ENCODE data around the gene DNAI2. TPM values are rescaled to one million over a fixed set of nuclear protein-coding genes. Genes with fewer than 3 reads are reported as not detected.

DNAI2 gene
- total and polyA plus RNA-seq, 8 donors: 0.11 to 0.77 TPM; not detected in 6

GRCh38 chr17:74354123-74354522 is 80.1 kb downstream of the DNAI2 start:
- H3K27ac ChIP-seq: no peak overlapping the region
- peak in 3 of 4 donors; percentile 36 to 77 (median 46) for ATAC-seq
- H3K36me3 ChIP-seq: no peaks in the 10 kb centered on the region
- no peak for FAIRE-seq
- DNase-seq: peak in 2 of 6 donors; percentile 58 to 75
- WGBS, 2 donors: 4 to 6% methylated on average over 29 of the region's 29 CpGs
- H3K4me3 ChIP-seq: no peak overlapping the region
- peaks cover 0 to 3% (median 0%) of the 10 kb centered on the region in 3 donors for H3K4me1 ChIP-seq
- intact Hi-C loops (cut with DNase I): no loop called here
- TF ChIP-seq CTCF (IDR thresholded peaks at IDR 0.05): peak in 1 of 4 donors; percentile 20
- no peaks in the 10 kb centered on the region for H3K9me3 ChIP-seq
- peaks cover 0 to 25% (median 10%) of the 10 kb centered on the region in 4 donors for H3K27me3 ChIP-seq

GRCh38 chr17:74354561-74354960 is 80.5 kb downstream of the DNAI2 start:
- Histone ChIP-seq H3K9me3 (no peaks in the 10 kb centered on the region), H3K27me3 (peaks cover 0 to 25% (median 10%) of the 10 kb centered on the region in 4 donors), H3K4me1 (peaks cover 0 to 3% (median 0%) of the 10 kb centered on the region in 3 donors), H3K27ac (no peak overlapping the region), H3K4me3 (no peak overlapping the region), H3K36me3 (no peaks in the 10 kb centered on the region)
- no peak for TF ChIP-seq CTCF (IDR thresholded peaks at IDR 0.05)
- intact Hi-C loops (cut with DNase I): no loop called here
- WGBS, 2 donors: 66 to 76% methylated on average over 10 of the region's 10 CpGs
- no peak for FAIRE-seq
- DNase-seq: no peak
- ATAC-seq: no peak

GRCh38 chr17:74355065-74355464 is 81.0 kb downstream of the DNAI2 start:
- no peaks in the 10 kb centered on the region for H3K9me3 ChIP-seq
- intact Hi-C loops (cut with DNase I): no loop called here
- DNase-seq (no peak), ATAC-seq (no peak), FAIRE-seq (no peak)
- H3K4me1 ChIP-seq: peaks cover 0 to 3% (median 0%) of the 10 kb centered on the region in 3 donors
- no peaks in the 10 kb centered on the region for H3K36me3 ChIP-seq
- 66% methylated on average over 8 of the region's 8 CpGs for WGBS, 2 donors
- H3K4me3 ChIP-seq: no peak overlapping the region
- peaks cover 0 to 30% (median 10%) of the 10 kb centered on the region in 4 donors for H3K27me3 ChIP-seq
- H3K27ac ChIP-seq: no peak overlapping the region
- TF ChIP-seq CTCF (IDR thresholded peaks at IDR 0.05): no peak

GRCh38 chr17:74356646-74357465 is 82.8 kb downstream of the DNAI2 start:
- DNase-seq (peak in 1 of 6 donors; percentile 72), FAIRE-seq (no peak), ATAC-seq (peak in 3 of 4 donors; percentile 15 to 48 (median 23))
- Histone ChIP-seq H3K27ac (no peak overlapping the region), H3K27me3 (peaks cover 0 to 35% (median 7%) of the 10 kb centered on the region in 4 donors), H3K4me3 (peak overlapping the region in 1 of 4 donors; percentile 28), H3K9me3 (no peaks in the 10 kb centered on the region), H3K36me3 (no peaks in the 10 kb centered on the region), H3K4me1 (peaks cover 0 to 3% (median 0%) of the 10 kb centered on the region in 3 donors)
- intact Hi-C loops (cut with DNase I): no loop called here
- TF ChIP-seq CTCF (IDR thresholded peaks at IDR 0.05): no peak
- 2 to 4% methylated on average over 97 to 105 of the region's 105 CpGs for WGBS, 2 donors

- ATAC-seq: no peak
- 11 to 14% methylated on average over 27 to 32 of the region's 32 CpGs for WGBS, 2 donors
- TF ChIP-seq CTCF (IDR thresholded peaks at IDR 0.05): no peak
- peaks cover 0 to 33% (median 4%) of the 10 kb centered on the region in 4 donors for H3K27me3 ChIP-seq
- intact Hi-C loops (cut with DNase I): no loop called here
- H3K27ac ChIP-seq: no peak overlapping the region
- no peaks in the 10 kb centered on the region for H3K9me3 ChIP-seq
- no peaks in the 10 kb centered on the region for H3K36me3 ChIP-seq
- peaks cover 0 to 3% (median 0%) of the 10 kb centered on the region in 3 donors for H3K4me1 ChIP-seq
- DNase-seq: peak in 2 of 6 donors; percentile 55 to 62
- peak overlapping the region in 1 of 4 donors; percentile 28 for H3K4me3 ChIP-seq
- FAIRE-seq: no peak
Observed at GRCh38 chr17:74357466-74357809, 83.4 kb downstream of the DNAI2 start.
